ENCODE measurements around the gene ZNF398.

Gene ZNF398

DNA sequence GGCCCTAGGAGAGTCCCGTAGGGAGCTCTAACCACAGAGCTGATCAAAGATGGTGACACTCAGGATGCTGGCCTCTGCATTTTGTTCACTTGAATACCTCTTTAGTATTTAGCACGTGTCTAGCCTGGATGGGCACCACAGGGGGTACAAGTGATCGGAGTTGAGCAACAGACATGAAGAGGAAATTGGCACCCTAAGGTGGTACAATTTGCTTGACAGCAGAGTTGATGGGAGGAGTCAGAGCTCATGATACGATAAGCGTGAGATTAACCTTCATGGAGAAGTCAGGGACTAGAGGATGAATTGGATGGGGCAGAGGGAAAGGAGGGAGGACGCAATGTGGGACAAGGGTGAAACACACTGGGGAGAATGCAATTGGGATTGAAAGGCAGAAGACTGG, 82.3 kb downstream of the ZNF398 start:
- DNase-seq = no peak

DNA sequence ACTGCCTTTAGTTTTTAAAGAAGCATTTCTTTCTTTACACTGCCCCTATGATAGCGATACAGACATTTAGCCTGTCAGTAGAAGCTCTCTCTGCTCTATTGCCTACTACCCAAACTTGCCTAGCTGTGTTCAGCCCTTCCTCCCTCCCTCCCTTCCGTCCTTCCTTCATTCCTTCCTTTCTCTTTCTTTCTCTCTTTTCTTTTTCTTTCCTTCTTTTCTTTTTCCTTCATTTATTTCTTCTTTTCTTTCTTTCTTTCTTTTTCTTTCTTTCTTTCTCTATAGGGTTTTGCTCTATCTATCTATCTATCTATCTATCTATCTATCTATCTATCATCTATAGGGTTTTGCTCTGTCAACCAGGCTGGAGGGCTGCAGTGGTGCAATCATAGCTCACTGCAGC, 85.1 kb downstream of the ZNF398 start:
- no peak for DNase-seq

Measured in T-helper 1 cell (primary cell).